Upper lobe of left lung (tissue), 6 donors: ENCODE measurements around the gene PLP1. TPM values are rescaled to one million over a fixed set of nuclear protein-coding genes. Genes with fewer than 3 reads are reported as not detected.

Experiments used
- ATAC-seq, 2 donors: fragments of 200-7000 bp; cut with Tn5 transposase; one replicate each; pipeline ENCODE4 v1.9.1; 2022; ENCODE audit warnings: mild to moderate bottlenecking in 2 of 2, moderate library complexity in 2 of 2; ENCODE audit not compliant: low FRiP score in 2 of 2
- DNase-seq, 2 donors: peaks; one replicate each; pipeline ENCODE4 v3.0.0-alpha.2; 2019 to 2020
- H3K27ac ChIP-seq, 4 donors: fragments of 200-600 bp; sonication (generic); one replicate each; pipeline ENCODE4 v1.5.1; 2016 to 2019
- H3K27me3 ChIP-seq, 4 donors: fragments of 200-600 bp; sonication (generic); one replicate each; pipeline ENCODE4 v1.5.1; 2017 to 2019
- H3K36me3 ChIP-seq, 4 donors: fragments of 200-600 bp; sonication (generic); one replicate each; pipeline ENCODE4 v1.5.1; 2016 to 2019
- H3K4me1 ChIP-seq, 4 donors: fragments of 200-600 bp; sonication (generic); one replicate each; pipeline ENCODE4 v1.5.1; 2018 to 2019
- H3K4me3 ChIP-seq, 4 donors: fragments of 200-600 bp; sonication (generic); one replicate each; pipeline ENCODE4 v1.5.1; 2017 to 2019; ENCODE audit warnings: mild to moderate bottlenecking in 2 of 4, moderate library complexity in 1 of 4
- H3K9me3 ChIP-seq, 4 donors: fragments of 200-600 bp; sonication (generic); one replicate each; pipeline ENCODE4 v1.5.1; 2018 to 2019
- EP300 ChIP-seq, 4 donors: sonication (generic); formaldehyde crosslinking; IDR thresholded peaks; one replicate each; pipeline ENCODE4 v1.5.1; 2017; ENCODE audit warnings: antibody characterized with exemption in 4 of 4, control low read depth in 2 of 4
- POLR2A ChIP-seq, 4 donors: fragments of 450-650 bp; IDR thresholded peaks; one replicate each; pipeline ENCODE4 v1.5.1; 2016 to 2017; ENCODE audit warnings: antibody characterized with exemption in 4 of 4, mild to moderate bottlenecking in 2 of 4
- POLR2AphosphoS5 ChIP-seq, 2 donors: sonication (generic); formaldehyde crosslinking; IDR thresholded peaks; one replicate each; pipeline ENCODE4 v1.5.1; 2017; ENCODE audit warnings: antibody characterized with exemption in 2 of 2
- WGBS, 2 donors: methylation state at CpG; one replicate each; pipeline ENCODE4 v1.1.5; 2017 to 2018; 5-methylcytosine and 5-hydroxymethylcytosine counted together
- total RNA-seq, 6 donors: library from RNA; depleted of rRNA in 4 of 6; stranded (reverse); fragments of >200 nt in 4 of 6; gene quantifications; one replicate each; pipeline versions ENCODE4 v1.1.0 to v1.2.1, GENCODE V29; 2016 to 2021
- TF ChIP-seq, protein P1 (sequence below), 6 experiments: fragments of 450-650 bp in 4 of 6; fragments of 200-600 bp in 2 of 6; sonication (generic) in 2 of 6; IDR thresholded peaks; one replicate each; pipeline ENCODE4 v1.5.1; 2016 to 2019; ENCODE audit warnings: antibody characterized with exemption in 6 of 6
- donor health status: DM: no; HTN: no; CAD: no; lungs with moderate emphysema.
- donor health status: DM: no; HTN: yes; CAD: no; lungs with severe emphysema.

Gene PLP1
- total RNA-seq, 6 donors from 2014 or later: 0.49 to 2.1 TPM; not detected in 4

- Histone ChIP-seq H3K36me3 (no peaks in the 10 kb centered on the region), H3K27me3 (no peaks in the 10 kb centered on the region), H3K9me3 (no peaks in the 10 kb centered on the region), H3K4me3 (no peak overlapping the region), H3K4me1 (no peaks in the 10 kb centered on the region), H3K27ac (no peak overlapping the region)
- no peak for ATAC-seq
- DNase-seq: no peak
- TF ChIP-seq POLR2AphosphoS5 (IDR thresholded peaks at IDR 0.05): no peak
- no peak for TF ChIP-seq POLR2A (IDR thresholded peaks at IDR 0.05)
- TF ChIP-seq EP300 (IDR thresholded peaks at IDR 0.05): no peak
- TF ChIP-seq, protein P1, sequence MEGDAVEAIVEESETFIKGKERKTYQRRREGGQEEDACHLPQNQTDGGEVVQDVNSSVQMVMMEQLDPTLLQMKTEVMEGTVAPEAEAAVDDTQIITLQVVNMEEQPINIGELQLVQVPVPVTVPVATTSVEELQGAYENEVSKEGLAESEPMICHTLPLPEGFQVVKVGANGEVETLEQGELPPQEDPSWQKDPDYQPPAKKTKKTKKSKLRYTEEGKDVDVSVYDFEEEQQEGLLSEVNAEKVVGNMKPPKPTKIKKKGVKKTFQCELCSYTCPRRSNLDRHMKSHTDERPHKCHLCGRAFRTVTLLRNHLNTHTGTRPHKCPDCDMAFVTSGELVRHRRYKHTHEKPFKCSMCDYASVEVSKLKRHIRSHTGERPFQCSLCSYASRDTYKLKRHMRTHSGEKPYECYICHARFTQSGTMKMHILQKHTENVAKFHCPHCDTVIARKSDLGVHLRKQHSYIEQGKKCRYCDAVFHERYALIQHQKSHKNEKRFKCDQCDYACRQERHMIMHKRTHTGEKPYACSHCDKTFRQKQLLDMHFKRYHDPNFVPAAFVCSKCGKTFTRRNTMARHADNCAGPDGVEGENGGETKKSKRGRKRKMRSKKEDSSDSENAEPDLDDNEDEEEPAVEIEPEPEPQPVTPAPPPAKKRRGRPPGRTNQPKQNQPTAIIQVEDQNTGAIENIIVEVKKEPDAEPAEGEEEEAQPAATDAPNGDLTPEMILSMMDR (IDR thresholded peaks at IDR 0.05): no peak
Measured at GRCh38 chrX:103789004-103789403, 12.4 kb downstream of the PLP1 start.

DNA sequence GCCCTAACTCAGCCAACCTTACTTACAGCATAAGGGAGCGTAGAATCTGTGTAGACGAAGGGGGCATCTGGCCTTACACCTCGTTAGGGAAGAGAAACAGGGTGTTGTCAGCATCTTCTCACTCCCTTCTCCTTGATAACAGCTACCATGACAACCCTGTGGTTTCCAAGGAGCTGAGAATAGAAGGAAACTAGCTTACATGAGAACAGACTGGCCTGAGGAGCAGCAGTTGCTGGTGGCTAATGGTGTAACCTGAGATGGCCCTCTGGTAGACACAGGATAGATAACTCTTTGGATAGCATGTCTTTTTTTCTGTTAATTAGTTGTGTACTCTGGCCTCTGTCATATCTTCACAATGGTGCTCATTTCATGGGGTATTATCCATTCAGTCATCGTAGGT, 14.6 kb downstream of the PLP1 start:
- ATAC-seq: no peak
- TF ChIP-seq, protein P1 (IDR thresholded peaks at IDR 0.05): no peak
- TF ChIP-seq POLR2AphosphoS5 (IDR thresholded peaks at IDR 0.05): no peak
- no peak for TF ChIP-seq POLR2A (IDR thresholded peaks at IDR 0.05)
- no peak for TF ChIP-seq EP300 (IDR thresholded peaks at IDR 0.05)
- H3K4me3 ChIP-seq: no peak overlapping the region
- H3K27me3 ChIP-seq: no peaks in the 10 kb centered on the region
- DNase-seq: no peak
- no peak overlapping the region for H3K27ac ChIP-seq
- 75 to 91% methylated on average over 4 of the region's 4 CpGs for WGBS, 2 donors
- H3K4me1 ChIP-seq: no peaks in the 10 kb centered on the region
- H3K9me3 ChIP-seq: no peaks in the 10 kb centered on the region
- H3K36me3 ChIP-seq: no peaks in the 10 kb centered on the region

DNA sequence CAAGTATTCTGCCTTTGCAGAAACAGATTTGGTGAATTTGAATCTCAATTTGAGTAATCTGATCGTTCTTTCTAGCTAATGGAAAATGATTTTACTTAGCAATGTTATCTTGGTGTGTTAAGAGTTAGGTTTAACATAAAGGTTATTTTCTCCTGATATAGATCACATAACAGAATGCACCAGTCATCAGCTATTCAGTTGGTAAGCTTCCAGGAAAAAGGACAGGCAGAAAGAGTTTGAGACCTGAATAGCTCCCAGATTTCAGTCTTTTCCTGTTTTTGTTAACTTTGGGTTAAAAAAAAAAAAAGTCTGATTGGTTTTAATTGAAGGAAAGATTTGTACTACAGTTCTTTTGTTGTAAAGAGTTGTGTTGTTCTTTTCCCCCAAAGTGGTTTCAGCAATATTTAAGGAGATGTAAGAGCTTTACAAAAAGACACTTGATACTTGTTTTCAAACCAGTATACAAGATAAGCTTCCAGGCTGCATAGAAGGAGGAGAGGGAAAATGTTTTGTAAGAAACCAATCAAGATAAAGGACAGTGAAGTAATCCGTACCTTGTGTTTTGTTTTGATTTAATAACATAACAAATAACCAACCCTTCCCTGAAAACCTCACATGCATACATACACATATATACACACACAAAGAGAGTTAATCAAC, 15.3 kb downstream of the PLP1 start:
- TF ChIP-seq POLR2AphosphoS5 (IDR thresholded peaks at IDR 0.05) (no peak), POLR2A (IDR thresholded peaks at IDR 0.05) (no peak), EP300 (IDR thresholded peaks at IDR 0.05) (no peak)
- TF ChIP-seq, protein P1 (IDR thresholded peaks at IDR 0.05): no peak
- Histone ChIP-seq H3K36me3 (no peaks in the 10 kb centered on the region), H3K4me3 (no peak overlapping the region), H3K27me3 (no peaks in the 10 kb centered on the region), H3K27ac (no peak overlapping the region), H3K9me3 (no peaks in the 10 kb centered on the region), H3K4me1 (no peaks in the 10 kb centered on the region)
- WGBS, 2 donors: 66 to 77% methylated on average over 2 of the region's 2 CpGs
- DNase-seq (no peak), ATAC-seq (no peak)

GRCh38 chrX:103792916-103793544, 16.4 kb downstream of the PLP1 start:
- Histone ChIP-seq H3K27me3 (no peaks in the 10 kb centered on the region), H3K36me3 (no peaks in the 10 kb centered on the region), H3K4me3 (no peak overlapping the region), H3K27ac (no peak overlapping the region), H3K4me1 (no peaks in the 10 kb centered on the region), H3K9me3 (no peaks in the 10 kb centered on the region)
- WGBS, 2 donors: 76 to 83% methylated on average over 6 of the region's 6 CpGs
- DNase-seq: no peak
- TF ChIP-seq POLR2A (IDR thresholded peaks at IDR 0.05) (no peak), POLR2AphosphoS5 (IDR thresholded peaks at IDR 0.05) (no peak), EP300 (IDR thresholded peaks at IDR 0.05) (no peak)
- TF ChIP-seq, protein P1 (IDR thresholded peaks at IDR 0.05): no peak
- ATAC-seq: no peak

GRCh38 chrX:103793545-103793940, 16.9 kb downstream of the PLP1 start:
- Histone ChIP-seq H3K9me3 (no peaks in the 10 kb centered on the region), H3K4me3 (no peak overlapping the region), H3K36me3 (no peaks in the 10 kb centered on the region), H3K27me3 (no peaks in the 10 kb centered on the region), H3K4me1 (no peaks in the 10 kb centered on the region), H3K27ac (no peak overlapping the region)
- no peak for ATAC-seq
- 64 to 87% methylated on average over 2 of the region's 2 CpGs for WGBS, 2 donors
- DNase-seq: no peak
- no peak for TF ChIP-seq EP300 (IDR thresholded peaks at IDR 0.05)
- no peak for TF ChIP-seq POLR2AphosphoS5 (IDR thresholded peaks at IDR 0.05)
- TF ChIP-seq POLR2A (IDR thresholded peaks at IDR 0.05): no peak
- TF ChIP-seq, protein P1 (IDR thresholded peaks at IDR 0.05): no peak
